Panc1 (cell line): ENCODE data around the gene LLGL1. TPM values are rescaled to one million over a fixed set of nuclear protein-coding genes. Genes with fewer than 3 reads are reported as not detected.

Experiments
- ATAC-seq: fragments of 200-7000 bp; cut with Tn5 transposase; 2 replicates; pipeline ENCODE4 v1.9.1; 2020; ENCODE audit warnings: mild to moderate bottlenecking, moderate library complexity
- BruUV-seq: library from RNA; stranded (reverse); fragments of 400-500 nt; replicated peaks from 2 replicates; lab custom pipeline; 2021; lab: Mats Ljungman, UMichigan
- CTCF ChIA-PET: fragments of 300-600 bp; sonication (Branson Sonifier 250); formaldehyde crosslinking; loops from one replicate; lab custom pipeline; 2022; ENCODE audit warnings: antibody characterized with exemption; lab: Charles Lee
- POLR2A ChIA-PET: fragments of 300-600 bp; sonication (Branson Sonifier 250); formaldehyde crosslinking; loops from one replicate; lab custom pipeline; 2022; ENCODE audit warnings: antibody characterized with exemption; lab: Charles Lee
- DNase-seq: peaks from one replicate; pipeline ENCODE4 v3.0.0-alpha.2; 2010; ENCODE audit warnings: low read depth, low spot score
- H3K27ac ChIP-seq: 2 replicates; pipeline ENCODE4 v1.5.1; 2011; ENCODE audit warnings: mild to moderate bottlenecking, low read length, inconsistent platforms
- H3K27me3 ChIP-seq: fragments of 200-500 bp; sonication (Bioruptor generic); 2 replicates; pipeline ENCODE4 v1.6.0; 2014; ENCODE audit warnings: low read length, inconsistent platforms; ENCODE audit not compliant: control insufficient read depth, insufficient read depth
- H3K36me3 ChIP-seq: fragments of 200-500 bp; sonication (Bioruptor generic); 2 replicates; pipeline ENCODE4 v1.5.1; 2014; ENCODE audit warnings: inconsistent platforms, mild to moderate bottlenecking, low read length, moderate library complexity; ENCODE audit not compliant: control insufficient read depth, insufficient read depth
- H3K4me1 ChIP-seq: 2 replicates; pipeline ENCODE4 v1.5.1; 2011; ENCODE audit warnings: inconsistent platforms, mild to moderate bottlenecking, low read length, moderate library complexity; ENCODE audit not compliant: control insufficient read depth, insufficient read depth
- H3K4me3 ChIP-seq, 2 experiments: 2 replicates each; pipeline ENCODE4 v1.5.1; 2011 to 2012; ENCODE audit warnings: low read depth in 2 of 2, low read length in 2 of 2, mild to moderate bottlenecking in 2 of 2, inconsistent platforms in 1 of 2, moderate library complexity in 1 of 2
- H3K9me3 ChIP-seq: fragments of 200-500 bp; sonication (Bioruptor generic); 2 replicates; pipeline ENCODE4 v1.5.1; 2014; ENCODE audit warnings: low read depth, mild to moderate bottlenecking, inconsistent platforms, low read length, moderate library complexity; ENCODE audit not compliant: control insufficient read depth, insufficient read depth
- CTCF ChIP-seq: fragments of 450-650 bp; IDR thresholded peaks from 2 replicates; pipeline ENCODE4 v1.5.1; 2017; ENCODE audit warnings: mild to moderate bottlenecking
- POLR2AphosphoS5 ChIP-seq: IDR thresholded peaks from 2 replicates; pipeline ENCODE4 v1.6.1; 2012; ENCODE audit warnings: mild to moderate bottlenecking, low read depth, low read length, moderate library complexity
- REST ChIP-seq, 2 experiments: IDR thresholded peaks; 2 replicates each; pipeline ENCODE4 v1.6.1; 2011 to 2012; ENCODE audit warnings: low read depth in 2 of 2, control low read depth in 1 of 2, low read length in 1 of 2, mild to moderate bottlenecking in 1 of 2, moderate library complexity in 1 of 2; ENCODE audit not compliant: insufficient read depth in 1 of 2
- SIN3A ChIP-seq: IDR thresholded peaks from 2 replicates; pipeline ENCODE4 v1.6.1; 2012; ENCODE audit warnings: low read depth, mild to moderate bottlenecking, low read length, moderate library complexity, borderline replicate concordance; ENCODE audit not compliant: insufficient read depth
- TCF7L2 ChIP-seq: IDR thresholded peaks from 2 replicates; pipeline ENCODE4 v1.6.1; 2011; ENCODE audit warnings: mild to moderate bottlenecking, low read depth, low read length, inconsistent platforms
- in situ Hi-C: cut with HindIII; loops from 2 replicates; pipeline ENCODE4 v1.10.0; 2016; ENCODE audit warnings: low sequenced_read_pairs, low pct_unique_long_range_greater_than_20kb
- intact Hi-C: fragments of 100-400 bp; cut with micrococcal nuclease; formaldehyde crosslinking; loops from one replicate; pipeline ENCODE4 v1.10.0; 2022; ENCODE audit not compliant: unreplicated experiment
- total RNA-seq: library from RNA; stranded (reverse); gene quantifications from one replicate; pipeline ENCODE4 v1.2.1, GENCODE V29; 2021; ENCODE audit not compliant: unreplicated experiment

Gene LLGL1
- total RNA-seq, 1 experiment from 2014 or later: 18.4 TPM

- Histone ChIP-seq H3K27ac (no peak overlapping the region), H3K9me3 (no peaks in the 10 kb centered on the region), H3K4me3 (no peak overlapping the region), H3K4me1 (peaks cover 10% of the 10 kb centered on the region), H3K36me3 (no peaks in the 10 kb centered on the region), H3K27me3 (no peaks in the 10 kb centered on the region)
- DNase-seq (no peak), ATAC-seq (no peak)
- no peak for TF ChIP-seq SIN3A
- intact Hi-C loops: no loop called here
- in situ Hi-C loops: no loop called here
- POLR2A ChIA-PET: no interaction called here
- no TSS peak for BruUV-seq
- CTCF ChIA-PET: no interaction called here
Observed at GRCh38 chr17:18177133-18177532, 48.3 kb upstream of the LLGL1 start.

GRCh38 chr17:18177722-18178121 lies 47.7 kb upstream of the LLGL1 start:
- ChIA-PET CTCF (no interaction called here), POLR2A (interaction anchor here (0.5 kb wide), 1 partner anchor 1234 kb away, joined by 5 read pairs; no protein-coding TSS in a partner anchor)
- Histone ChIP-seq H3K27ac (no peak overlapping the region), H3K36me3 (no peaks in the 10 kb centered on the region), H3K4me1 (peaks cover 13% of the 10 kb centered on the region), H3K9me3 (no peaks in the 10 kb centered on the region), H3K4me3 (no peak overlapping the region), H3K27me3 (no peaks in the 10 kb centered on the region)
- DNase-seq (no peak), ATAC-seq (no peak)
- in situ Hi-C loops (no loop called here), intact Hi-C loops (no loop called here)
- no TSS peak for BruUV-seq
- no peak for TF ChIP-seq TCF7L2
- no peak for TF ChIP-seq SIN3A
- no peak for TF ChIP-seq CTCF
- no peak for TF ChIP-seq REST (IDR thresholded peaks at IDR 0.05; ENCODE audit: insufficient read depth in 1 of 2, low read depth in 2 of 2, low read length in 1 of 2)
- no peak for TF ChIP-seq POLR2AphosphoS5

- peaks cover 13% of the 10 kb centered on the region for H3K4me1 ChIP-seq
- in situ Hi-C loops (no loop called here), intact Hi-C loops (no loop called here)
- BruUV-seq: no TSS peak
- no peak overlapping the region for H3K27ac ChIP-seq
- TF ChIP-seq SIN3A: no peak
- no peak for TF ChIP-seq POLR2AphosphoS5
- no peak for TF ChIP-seq CTCF
- no peak for TF ChIP-seq TCF7L2
- TF ChIP-seq REST (IDR thresholded peaks at IDR 0.05; ENCODE audit: insufficient read depth in 1 of 2, low read depth in 2 of 2, low read length in 1 of 2): no peak
- ATAC-seq: no peak
- POLR2A ChIA-PET: no interaction called here
- H3K36me3 ChIP-seq: no peaks in the 10 kb centered on the region
- H3K9me3 ChIP-seq: no peaks in the 10 kb centered on the region
- no peak overlapping the region for H3K4me3 ChIP-seq
- DNase-seq: no peak
- CTCF ChIA-PET: no interaction called here
- no peaks in the 10 kb centered on the region for H3K27me3 ChIP-seq
Observed at GRCh38 chr17:18179196-18179595, 46.2 kb upstream of the LLGL1 start.
